ENCODE measurements around the gene DENND4C. TPM values are rescaled to one million over a fixed set of nuclear protein-coding genes. Genes with fewer than 3 reads are reported as not detected.
A peak's percentile ranks its signal among the peaks of the same experiment; 100 is the strongest.

DENND4C gene
- total RNA-seq, 1 donor from 2014 or later = 105 TPM

DNA sequence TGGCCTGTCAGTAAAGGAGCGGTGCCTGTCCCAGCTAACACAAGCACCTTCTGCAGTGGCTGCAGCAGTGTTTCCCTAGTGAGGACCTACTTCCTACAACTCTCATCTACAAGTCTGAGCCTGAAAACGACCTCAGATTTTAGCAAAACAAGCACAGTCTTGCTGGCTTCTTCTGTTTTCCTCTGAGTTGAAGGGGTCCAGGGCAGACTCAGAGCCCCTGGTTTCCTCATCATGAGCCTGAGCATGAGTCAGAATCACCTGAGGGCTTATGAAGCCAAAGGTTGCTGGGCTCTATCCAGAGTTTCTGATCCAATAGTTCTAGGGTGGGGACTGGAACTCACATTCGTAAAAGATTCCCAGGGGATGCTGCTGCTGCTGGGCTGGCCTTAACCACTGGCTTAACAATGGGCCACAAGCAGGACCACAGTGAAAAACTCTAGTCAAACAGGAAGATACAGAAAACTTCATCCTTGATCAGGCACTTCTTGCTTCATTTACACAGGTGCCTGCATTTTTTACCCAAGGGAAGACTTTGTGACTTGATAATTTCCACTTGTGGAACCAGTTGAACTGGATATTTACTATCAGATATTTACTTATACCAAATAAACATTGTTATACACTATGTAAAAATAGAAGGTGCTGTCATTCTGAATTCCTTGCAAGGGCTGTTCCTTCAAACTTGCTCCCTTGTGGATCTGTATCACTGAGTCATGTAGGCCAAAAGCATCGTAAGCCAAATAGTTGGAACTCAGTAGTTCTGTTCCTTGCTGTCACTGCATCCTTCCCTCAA is 174.0 kb downstream of the DENND4C start:
- no peak for DNase-seq
- no peak overlapping the region for H3K4me3 ChIP-seq
- no peak overlapping the region for H3K27ac ChIP-seq
- no peaks in the 10 kb centered on the region for H3K36me3 ChIP-seq
- ATAC-seq = no peak
- intact Hi-C loops (cut with DNase I) = no loop called here
- TF ChIP-seq, protein P1, sequence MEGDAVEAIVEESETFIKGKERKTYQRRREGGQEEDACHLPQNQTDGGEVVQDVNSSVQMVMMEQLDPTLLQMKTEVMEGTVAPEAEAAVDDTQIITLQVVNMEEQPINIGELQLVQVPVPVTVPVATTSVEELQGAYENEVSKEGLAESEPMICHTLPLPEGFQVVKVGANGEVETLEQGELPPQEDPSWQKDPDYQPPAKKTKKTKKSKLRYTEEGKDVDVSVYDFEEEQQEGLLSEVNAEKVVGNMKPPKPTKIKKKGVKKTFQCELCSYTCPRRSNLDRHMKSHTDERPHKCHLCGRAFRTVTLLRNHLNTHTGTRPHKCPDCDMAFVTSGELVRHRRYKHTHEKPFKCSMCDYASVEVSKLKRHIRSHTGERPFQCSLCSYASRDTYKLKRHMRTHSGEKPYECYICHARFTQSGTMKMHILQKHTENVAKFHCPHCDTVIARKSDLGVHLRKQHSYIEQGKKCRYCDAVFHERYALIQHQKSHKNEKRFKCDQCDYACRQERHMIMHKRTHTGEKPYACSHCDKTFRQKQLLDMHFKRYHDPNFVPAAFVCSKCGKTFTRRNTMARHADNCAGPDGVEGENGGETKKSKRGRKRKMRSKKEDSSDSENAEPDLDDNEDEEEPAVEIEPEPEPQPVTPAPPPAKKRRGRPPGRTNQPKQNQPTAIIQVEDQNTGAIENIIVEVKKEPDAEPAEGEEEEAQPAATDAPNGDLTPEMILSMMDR (IDR thresholded peaks at IDR 0.05) = no peak
- no peaks in the 10 kb centered on the region for H3K27me3 ChIP-seq (ENCODE audit: low read depth)
- H3K9me3 ChIP-seq = no peaks in the 10 kb centered on the region
- peaks cover under 1% of the 10 kb centered on the region for H3K4me1 ChIP-seq

DNA sequence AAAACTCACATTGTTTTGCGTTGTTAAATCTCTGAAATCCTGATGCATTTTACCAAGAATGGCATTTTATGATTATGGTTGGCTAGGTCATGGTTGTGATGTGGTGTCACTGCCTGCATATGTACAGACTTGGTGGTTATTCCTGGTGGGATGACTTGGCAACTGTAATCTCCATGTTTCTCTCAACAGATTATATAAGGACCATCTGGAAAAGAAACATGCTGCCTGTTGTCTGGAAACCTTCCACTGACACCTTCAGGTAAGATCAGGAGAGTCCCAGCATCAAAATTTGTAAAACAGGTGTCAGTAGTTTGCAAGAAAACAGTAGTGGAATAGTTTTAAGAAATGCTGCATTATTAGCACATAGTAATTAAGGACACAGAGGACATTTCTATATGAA is 175.3 kb downstream of the DENND4C start:
- intact Hi-C loops (cut with DNase I) = no loop called here
- Histone ChIP-seq H3K9me3 (no peaks in the 10 kb centered on the region), H3K4me1 (peaks cover 14% of the 10 kb centered on the region), H3K27ac (no peak overlapping the region), H3K36me3 (no peaks in the 10 kb centered on the region), H3K27me3 (ENCODE audit: low read depth) (no peaks in the 10 kb centered on the region), H3K4me3 (no peak overlapping the region)
- DNase-seq (no peak), ATAC-seq (no peak)
- TF ChIP-seq, protein P1 (IDR thresholded peaks at IDR 0.05) = no peak

DNA sequence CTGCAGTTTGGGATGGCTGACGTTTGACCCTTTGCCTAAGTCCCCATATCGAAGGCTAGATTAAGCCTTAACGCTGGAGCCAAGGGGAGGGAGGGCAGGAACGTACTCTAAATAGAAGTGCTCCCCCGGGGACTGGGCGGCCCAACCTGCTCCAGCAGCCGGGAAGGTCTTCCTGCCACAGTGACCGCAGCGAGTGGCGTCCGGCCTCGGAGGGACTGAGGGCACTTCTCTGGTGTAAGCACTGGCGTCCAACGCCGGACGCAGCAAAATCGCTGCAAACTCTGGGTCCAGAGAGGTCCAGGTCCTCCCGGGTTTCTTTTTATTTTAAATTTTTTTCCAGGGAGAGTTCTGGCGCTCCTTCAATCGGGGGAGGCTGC is 177.8 kb downstream of the DENND4C start:
- ATAC-seq = peak; percentile 53 to 56
- Histone ChIP-seq H3K9me3 (no peaks in the 10 kb centered on the region), H3K27ac (peak overlapping the region; percentile 84), H3K4me1 (peaks cover 14% of the 10 kb centered on the region), H3K36me3 (no peaks in the 10 kb centered on the region), H3K27me3 (ENCODE audit: low read depth) (no peaks in the 10 kb centered on the region), H3K4me3 (peak overlapping the region; percentile 92)
- intact Hi-C loops (cut with DNase I) = no loop called here
- TF ChIP-seq, protein P1 (IDR thresholded peaks at IDR 0.05) = no peak
- no peak for DNase-seq

DNA sequence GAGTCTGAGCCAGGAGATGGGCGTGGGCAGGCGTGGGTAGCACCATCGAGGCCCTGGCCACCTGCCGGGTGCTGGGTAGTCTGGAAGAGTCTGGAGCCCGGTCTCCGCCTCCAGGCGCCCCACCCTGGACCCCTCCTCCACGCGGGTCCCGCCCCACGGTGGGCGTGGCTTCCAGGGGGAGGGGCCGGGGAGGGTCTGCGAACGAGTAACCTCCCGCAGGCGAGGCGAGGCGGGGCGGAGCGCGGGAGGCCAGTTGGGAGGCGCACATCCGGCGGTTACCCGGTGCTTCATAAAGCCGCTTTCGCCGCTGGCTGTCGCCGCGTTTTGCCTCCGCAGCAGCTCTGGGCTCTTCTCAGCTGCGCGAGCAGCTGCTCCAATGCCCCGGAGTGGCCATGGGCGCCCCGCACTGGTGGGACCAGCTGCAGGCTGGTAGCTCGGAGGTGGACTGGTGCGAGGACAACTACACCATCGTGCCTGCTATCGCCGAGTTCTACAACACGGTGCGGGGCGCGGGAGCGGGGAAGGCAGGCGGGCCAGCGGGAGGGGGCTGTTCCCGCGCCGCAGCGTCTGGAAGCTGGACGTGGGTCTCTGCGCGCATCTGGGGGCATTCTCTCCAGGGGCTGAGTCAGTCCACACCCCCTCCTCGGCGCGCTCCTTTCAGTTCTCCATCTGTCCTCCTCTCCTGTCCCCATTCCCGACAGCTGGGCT is 178.4 kb downstream of the DENND4C start, which contains the start of gene ACER2:
TSS of gene ACER2 (plus strand) at position 317 of the 708 bp plus-strand sequence. CDS start at position 393, 76 bp downstream.
- H3K4me3 ChIP-seq = peak within 1 kb of the TSS; percentile 92
- no peaks in the 10 kb centered on the region for H3K36me3 ChIP-seq
- DNase-seq (peak; percentile 94), ATAC-seq (peak; percentile 99)
- peak within 1 kb of the TSS; percentile 84 for H3K27ac ChIP-seq
- TF ChIP-seq, protein P1 (IDR thresholded peaks at IDR 0.05) = no peak
- H3K27me3 ChIP-seq (ENCODE audit: low read depth) = no peaks in the 10 kb centered on the region
- H3K4me1 ChIP-seq = peaks cover 14% of the 10 kb centered on the region
- no peaks in the 10 kb centered on the region for H3K9me3 ChIP-seq
- intact Hi-C loops (cut with DNase I) = no loop called here

DNA sequence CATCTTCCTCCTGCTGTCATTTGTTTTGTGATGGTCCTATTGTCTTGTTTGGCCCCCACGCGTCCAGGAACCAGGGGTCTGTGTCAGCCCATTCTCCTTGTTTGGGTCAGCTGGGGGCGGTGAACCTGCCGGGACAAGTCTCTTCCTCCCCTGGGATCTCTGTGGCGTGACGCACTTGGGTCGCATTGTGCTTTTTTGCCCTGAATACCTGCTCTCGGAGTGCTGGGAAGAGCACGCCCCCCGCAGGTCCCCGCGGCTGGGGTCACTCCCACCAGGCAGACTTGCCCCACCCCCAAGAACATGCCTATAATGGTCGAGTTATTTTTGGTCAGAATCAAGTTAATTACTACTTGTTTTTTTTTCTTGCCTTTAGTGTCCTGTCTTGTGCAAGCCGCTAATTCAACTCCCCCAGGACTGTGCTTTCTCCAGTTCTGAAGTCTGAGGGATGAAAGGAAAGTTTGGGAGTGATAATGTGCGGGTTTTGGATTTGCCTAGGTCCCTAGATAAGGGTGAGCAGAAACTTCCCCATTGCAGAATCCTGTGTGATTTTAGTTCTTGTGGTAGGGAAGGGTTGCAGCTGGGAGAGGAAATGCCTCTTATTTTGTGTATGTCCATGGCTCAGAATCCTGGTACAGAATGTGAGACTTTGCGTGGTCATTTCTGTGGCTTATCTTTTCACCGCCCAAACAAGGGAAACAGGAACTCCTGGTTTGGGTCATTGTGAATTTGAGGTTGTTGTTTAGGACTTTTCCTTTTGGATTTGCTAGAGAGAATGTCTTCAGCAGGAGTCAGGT is 179.1 kb downstream of the DENND4C start:
- H3K27ac ChIP-seq = peak overlapping the region; percentile 84
- H3K27me3 ChIP-seq (ENCODE audit: low read depth) = no peaks in the 10 kb centered on the region
- H3K9me3 ChIP-seq = no peaks in the 10 kb centered on the region
- peaks cover 14% of the 10 kb centered on the region for H3K4me1 ChIP-seq
- H3K36me3 ChIP-seq = no peaks in the 10 kb centered on the region
- intact Hi-C loops (cut with DNase I) = no loop called here
- TF ChIP-seq, protein P1 (IDR thresholded peaks at IDR 0.05) = no peak
- ATAC-seq (peak; percentile 41 to 55), DNase-seq (no peak)
- H3K4me3 ChIP-seq = peak overlapping the region; percentile 92

Data from lower lobe of right lung (tissue), 2 donors.